Activated T-helper 1 cell treated with anti-CD3 and anti-CD28 coated beads, Interleukin-2, amount 50 U/mL, for 16 hours (primary cell): ENCODE measurements around the gene NKX1-1.
"Not testable (repeated sequence)": the region's sequence is repeated elsewhere in the genome, so short reads cannot be mapped to it uniquely, and the experiment has no call there.

Source experiments
- DNase-seq, 2 donors: peaks; one replicate each; pipeline ENCODE4 v3.0.0-alpha.2; 2020; ENCODE audit warnings: low read depth in 1 of 2, low spot score in 1 of 2

NKX1-1 gene

GRCh38 chr4:1393866-1394265 is 12.4 kb downstream of the NKX1-1 start:
- no peak for DNase-seq

- DNase-seq, result not testable (repeated sequence)
Measured at GRCh38 chr4:1393363-1393762, 12.9 kb downstream of the NKX1-1 start.

- no peak for DNase-seq
Measured at GRCh38 chr4:1385373-1386340, 20.6 kb downstream of the NKX1-1 start.

- DNase-seq, result no peak
Measured at GRCh38 chr4:1384675-1385372, 21.4 kb downstream of the NKX1-1 start.

- DNase-seq, result no peak
Measured at GRCh38 chr4:1383728-1384591, 22.3 kb downstream of the NKX1-1 start.

GRCh38 chr4:1382776-1383727 is 23.2 kb downstream of the NKX1-1 start:
- DNase-seq, result no peak

- no peak for DNase-seq
Measured at GRCh38 chr4:1381944-1382541, 24.2 kb downstream of the NKX1-1 start.

GRCh38 chr4:1381181-1381621 is 25.0 kb downstream of the NKX1-1 start:
- DNase-seq, result no peak

- no peak for DNase-seq
Measured at GRCh38 chr4:1380368-1381151, 25.7 kb downstream of the NKX1-1 start.

GRCh38 chr4:1379801-1380331 is 26.4 kb downstream of the NKX1-1 start:
- DNase-seq, result no peak

- no peak for DNase-seq
Measured at GRCh38 chr4:1379351-1379781, 26.9 kb downstream of the NKX1-1 start.

GRCh38 chr4:1378559-1379231 is 27.5 kb downstream of the NKX1-1 start:
- DNase-seq, result no peak

- DNase-seq, result no peak
Measured at GRCh38 chr4:1377606-1378261, 28.5 kb downstream of the NKX1-1 start.

- DNase-seq, result no peak
Measured at GRCh38 chr4:1376841-1377605, 29.2 kb downstream of the NKX1-1 start.

GRCh38 chr4:1376391-1376840 is 29.8 kb downstream of the NKX1-1 start:
- DNase-seq, result no peak

GRCh38 chr4:1375761-1376322 is 30.4 kb downstream of the NKX1-1 start:
- no peak for DNase-seq
